Measurements from ENCODE around the gene NRXN3. TPM values are rescaled to one million over a fixed set of nuclear protein-coding genes. Genes with fewer than 3 reads are reported as not detected.

NRXN3 gene
- polyA plus RNA-seq, 1 donor from 2014 or later, result 110 TPM

- H3K36me3 ChIP-seq (ENCODE audit: insufficient read depth, low read length), result no peaks in the 10 kb centered on the region
- H3K27ac ChIP-seq (ENCODE audit: low read length), result no peak overlapping the region
- H2AFZ ChIP-seq (ENCODE audit: low read depth, low read length), result no peak overlapping the region
- H4K20me1 ChIP-seq (ENCODE audit: insufficient read depth), result no peaks in the 10 kb centered on the region
- H3K9me3 ChIP-seq (ENCODE audit: low read length), result no peaks in the 10 kb centered on the region
- no peak overlapping the region for H3K4me3 ChIP-seq (ENCODE audit: low read length)
- H3K9me2 ChIP-seq (ENCODE audit: insufficient read depth, low read length), result no peaks in the 10 kb centered on the region
- no peaks in the 10 kb centered on the region for H3K27me3 ChIP-seq (ENCODE audit: insufficient read depth, low read depth, low read length)
- H3K4me2 ChIP-seq (ENCODE audit: low read length), result no peak overlapping the region
- H3K79me2 ChIP-seq (replicated peaks; ENCODE audit: insufficient read depth, low read length), result no peaks in the 10 kb centered on the region
- H3F3A ChIP-seq (ENCODE audit: insufficient read depth, low read length, poor library complexity, severe bottlenecking), result no peaks in the 10 kb centered on the region
- no peak for TF ChIP-seq REST (IDR thresholded peaks at IDR 0.05; ENCODE audit: borderline replicate concordance)
- no peak for TF ChIP-seq EZH2 (IDR thresholded peaks at IDR 0.05; ENCODE audit: borderline replicate concordance, insufficient read depth, low read length, poor library complexity, severe bottlenecking)
- no peak for TF ChIP-seq EP300 (conservative IDR thresholded peaks at IDR 0.05; ENCODE audit: poor library complexity, severe bottlenecking)
- no peak for TF ChIP-seq POLR2AphosphoS5 (IDR thresholded peaks at IDR 0.05)
- TF ChIP-seq SMC3 (conservative IDR thresholded peaks at IDR 0.05; ENCODE audit: poor library complexity), result no peak
- TF ChIP-seq MXI1 (conservative IDR thresholded peaks at IDR 0.05; ENCODE audit: poor library complexity, severe bottlenecking), result no peak
- TF ChIP-seq, protein P1, sequence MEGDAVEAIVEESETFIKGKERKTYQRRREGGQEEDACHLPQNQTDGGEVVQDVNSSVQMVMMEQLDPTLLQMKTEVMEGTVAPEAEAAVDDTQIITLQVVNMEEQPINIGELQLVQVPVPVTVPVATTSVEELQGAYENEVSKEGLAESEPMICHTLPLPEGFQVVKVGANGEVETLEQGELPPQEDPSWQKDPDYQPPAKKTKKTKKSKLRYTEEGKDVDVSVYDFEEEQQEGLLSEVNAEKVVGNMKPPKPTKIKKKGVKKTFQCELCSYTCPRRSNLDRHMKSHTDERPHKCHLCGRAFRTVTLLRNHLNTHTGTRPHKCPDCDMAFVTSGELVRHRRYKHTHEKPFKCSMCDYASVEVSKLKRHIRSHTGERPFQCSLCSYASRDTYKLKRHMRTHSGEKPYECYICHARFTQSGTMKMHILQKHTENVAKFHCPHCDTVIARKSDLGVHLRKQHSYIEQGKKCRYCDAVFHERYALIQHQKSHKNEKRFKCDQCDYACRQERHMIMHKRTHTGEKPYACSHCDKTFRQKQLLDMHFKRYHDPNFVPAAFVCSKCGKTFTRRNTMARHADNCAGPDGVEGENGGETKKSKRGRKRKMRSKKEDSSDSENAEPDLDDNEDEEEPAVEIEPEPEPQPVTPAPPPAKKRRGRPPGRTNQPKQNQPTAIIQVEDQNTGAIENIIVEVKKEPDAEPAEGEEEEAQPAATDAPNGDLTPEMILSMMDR (IDR thresholded peaks at IDR 0.05; ENCODE audit: poor library complexity, severe bottlenecking), result no peak
- no peak for TF ChIP-seq RAD21 (conservative IDR thresholded peaks at IDR 0.05)
- TF ChIP-seq TAF1 (IDR thresholded peaks at IDR 0.05; ENCODE audit: low read depth), result no peak
- no peak overlapping the region for H3K9ac ChIP-seq (ENCODE audit: low read length)
Observed at GRCh38 chr14:79781882-79782281, 1611.7 kb downstream of the NRXN3 start.

DNA sequence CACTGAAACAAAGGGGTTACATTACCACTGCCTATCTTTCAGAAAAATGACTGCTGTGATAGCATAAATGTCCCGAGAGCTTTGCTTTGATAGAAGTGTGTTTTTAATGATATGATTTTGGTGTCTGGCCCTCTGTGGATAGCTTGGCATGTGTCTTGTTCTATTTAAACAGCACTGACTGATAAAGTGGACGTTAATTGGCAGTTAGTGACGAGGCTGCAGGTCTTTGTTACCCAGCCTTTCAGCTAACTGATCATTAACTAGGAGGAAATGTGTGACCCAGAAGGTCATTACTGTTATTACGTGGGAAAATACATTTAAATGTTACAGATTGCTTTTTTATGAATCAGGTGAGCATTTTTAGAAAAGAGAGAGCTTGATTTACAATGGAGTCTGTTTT lies 1612.9 kb downstream of the NRXN3 start:
- Histone ChIP-seq H3K9me3 (ENCODE audit: low read length) (no peaks in the 10 kb centered on the region), H3F3A (ENCODE audit: insufficient read depth, low read length, poor library complexity, severe bottlenecking) (no peaks in the 10 kb centered on the region), H3K79me2 (replicated peaks; ENCODE audit: insufficient read depth, low read length) (no peaks in the 10 kb centered on the region), H3K9me2 (ENCODE audit: insufficient read depth, low read length) (no peaks in the 10 kb centered on the region), H3K27me3 (ENCODE audit: insufficient read depth, low read depth, low read length) (no peaks in the 10 kb centered on the region), H3K36me3 (ENCODE audit: insufficient read depth, low read length) (no peaks in the 10 kb centered on the region), H4K20me1 (ENCODE audit: insufficient read depth) (no peaks in the 10 kb centered on the region), H3K27ac (ENCODE audit: low read length) (no peak overlapping the region), H3K4me2 (ENCODE audit: low read length) (no peak overlapping the region), H2AFZ (ENCODE audit: low read depth, low read length) (no peak overlapping the region), H3K4me3 (ENCODE audit: low read length) (no peak overlapping the region), H3K9ac (ENCODE audit: low read length) (no peak overlapping the region)
- TF ChIP-seq POLR2AphosphoS5 (IDR thresholded peaks at IDR 0.05) (no peak), REST (IDR thresholded peaks at IDR 0.05; ENCODE audit: borderline replicate concordance) (no peak), SMC3 (conservative IDR thresholded peaks at IDR 0.05; ENCODE audit: poor library complexity) (no peak), MXI1 (conservative IDR thresholded peaks at IDR 0.05; ENCODE audit: poor library complexity, severe bottlenecking) (no peak), EP300 (conservative IDR thresholded peaks at IDR 0.05; ENCODE audit: poor library complexity, severe bottlenecking) (no peak)
- TF ChIP-seq, protein P1 (IDR thresholded peaks at IDR 0.05; ENCODE audit: poor library complexity, severe bottlenecking), result no peak
